WTC11 (cell line): ENCODE results near the gene MCRIP2. TPM values are rescaled to one million over a fixed set of nuclear protein-coding genes. Genes with fewer than 3 reads are reported as not detected.

Source experiments
- ATAC-seq: fragments of 200-7000 bp; cut with Tn5 transposase; 2 replicates; pipeline ENCODE4 v1.10.0; 2021; ENCODE audit warnings: mild to moderate bottlenecking, moderate library complexity
- CTCF ChIA-PET: fragments of 300-600 bp; sonication (Branson Sonifier 250); formaldehyde crosslinking; loops from one replicate; lab custom pipeline; 2021; ENCODE audit warnings: antibody characterized with exemption; lab: Charles Lee
- POLR2A ChIA-PET: fragments of 350-600 bp; sonication (Branson Sonifier 250); formaldehyde crosslinking; loops from one replicate; lab custom pipeline; 2021; ENCODE audit warnings: antibody characterized with exemption; lab: Charles Lee
- DNase-seq: peaks from one replicate; pipeline ENCODE4 v3.0.0; 2021; ENCODE audit warnings: low spot score
- H3K27ac Mint-ChIP-seq: 2 replicates; pipeline ENCODE4 v1.8.0; 2021; ENCODE audit warnings: mixed read lengths
- H3K27me3 Mint-ChIP-seq: 2 replicates; pipeline ENCODE4 v1.8.0; 2021; ENCODE audit warnings: low read depth, mild to moderate bottlenecking, moderate library complexity, mixed read lengths
- H3K36me3 Mint-ChIP-seq: 2 replicates; pipeline ENCODE4 v1.8.0; 2021; ENCODE audit warnings: mixed read lengths
- H3K4me1 Mint-ChIP-seq: 2 replicates; pipeline ENCODE4 v1.8.0; 2022; ENCODE audit warnings: mixed read lengths
- H3K4me3 Mint-ChIP-seq: 2 replicates; pipeline ENCODE4 v1.8.0; 2021; ENCODE audit warnings: mild to moderate bottlenecking, moderate library complexity, mixed read lengths
- H3K9me3 Mint-ChIP-seq: 2 replicates; pipeline ENCODE4 v1.8.0; 2021; ENCODE audit warnings: mixed read lengths
- CREM ChIP-seq: sonication (generic); formaldehyde crosslinking; IDR thresholded peaks from 2 replicates; pipeline ENCODE4 v1.8.1; 2022; ENCODE audit warnings: mild to moderate bottlenecking, missing genetic modification reagents, moderate library complexity
- ELF4 ChIP-seq: sonication (generic); formaldehyde crosslinking; IDR thresholded peaks from 2 replicates; pipeline ENCODE4 v1.8.1; 2022; ENCODE audit warnings: low read depth, mild to moderate bottlenecking, moderate library complexity, missing genetic modification reagents
- FOXJ3 ChIP-seq: sonication (generic); formaldehyde crosslinking; IDR thresholded peaks from 2 replicates; pipeline ENCODE4 v1.9.0; 2021; ENCODE audit warnings: missing genetic modification reagents, mild to moderate bottlenecking, borderline replicate concordance
- GTF2I ChIP-seq: fragments of 250-450 bp; sonication (Bioruptor Pico); conservative IDR thresholded peaks from 2 replicates; pipeline ENCODE4 v1.4.0; 2021; ENCODE audit warnings: mild to moderate bottlenecking
- KAT7 ChIP-seq: sonication (generic); formaldehyde crosslinking; IDR thresholded peaks from 2 replicates; pipeline ENCODE4 v1.8.1; 2023; ENCODE audit warnings: missing genetic modification reagents, mild to moderate bottlenecking, borderline replicate concordance
- MXD4 ChIP-seq: fragments of 250-450 bp; sonication (Bioruptor Pico); IDR thresholded peaks from 2 replicates; pipeline ENCODE4 v1.8.0; 2021; ENCODE audit warnings: mild to moderate bottlenecking, moderate library complexity, borderline replicate concordance
- NFE2L1 ChIP-seq: sonication (generic); formaldehyde crosslinking; IDR thresholded peaks from 2 replicates; pipeline ENCODE4 v1.8.1; 2023; ENCODE audit warnings: missing genetic modification reagents
- NFYB ChIP-seq: sonication (generic); formaldehyde crosslinking; conservative IDR thresholded peaks from 2 replicates; pipeline ENCODE4 v1.8.0; 2022; ENCODE audit warnings: low read depth, missing genetic modification reagents
- OVOL2 ChIP-seq: fragments of 250-450 bp; sonication (Bioruptor Pico); IDR thresholded peaks from 2 replicates; pipeline ENCODE4 v1.9.0; 2021; ENCODE audit warnings: mild to moderate bottlenecking, borderline replicate concordance
- PRRX2 ChIP-seq: fragments of 250-450 bp; sonication (Bioruptor Pico); IDR thresholded peaks from 2 replicates; pipeline ENCODE4 v1.8.0; 2021; ENCODE audit warnings: mild to moderate bottlenecking
- RELA ChIP-seq: sonication (generic); formaldehyde crosslinking; IDR thresholded peaks from 2 replicates; pipeline ENCODE4 v1.8.1; 2022; ENCODE audit warnings: missing genetic modification reagents, mild to moderate bottlenecking, borderline replicate concordance
- SMAD3 ChIP-seq: sonication (generic); formaldehyde crosslinking; IDR thresholded peaks from 2 replicates; pipeline ENCODE4 v1.8.0; 2022; ENCODE audit warnings: missing genetic modification reagents, mild to moderate bottlenecking, borderline replicate concordance
- SMAD4 ChIP-seq: sonication (generic); formaldehyde crosslinking; IDR thresholded peaks from 2 replicates; pipeline ENCODE4 v1.8.0; 2022; ENCODE audit warnings: mild to moderate bottlenecking, missing genetic modification reagents
- SOX15 ChIP-seq: fragments of 250-450 bp; sonication (Bioruptor Pico); IDR thresholded peaks from 2 replicates; pipeline ENCODE4 v1.9.0; 2021; ENCODE audit warnings: mild to moderate bottlenecking
- TEAD1 ChIP-seq: sonication (generic); formaldehyde crosslinking; IDR thresholded peaks from 2 replicates; pipeline ENCODE4 v1.8.0; 2022; ENCODE audit warnings: mild to moderate bottlenecking, missing genetic modification reagents
- ZNF121 ChIP-seq: sonication (generic); formaldehyde crosslinking; IDR thresholded peaks from 2 replicates; pipeline ENCODE4 v1.8.0; 2023; ENCODE audit warnings: missing genetic modification reagents
- ZNF138 ChIP-seq: sonication (generic); formaldehyde crosslinking; conservative IDR thresholded peaks from 2 replicates; pipeline ENCODE4 v1.8.1; 2022; ENCODE audit warnings: mild to moderate bottlenecking, moderate library complexity, missing genetic modification reagents
- ZNF263 ChIP-seq: sonication (generic); formaldehyde crosslinking; IDR thresholded peaks from 2 replicates; pipeline ENCODE4 v1.8.1; 2022; ENCODE audit warnings: low read depth, mild to moderate bottlenecking, moderate library complexity, missing genetic modification reagents
- ZNF317 ChIP-seq: sonication (generic); formaldehyde crosslinking; IDR thresholded peaks from 2 replicates; pipeline ENCODE4 v1.8.1; 2023; ENCODE audit warnings: low read depth, mild to moderate bottlenecking, moderate library complexity, missing genetic modification reagents, borderline replicate concordance
- ZNF423 ChIP-seq: fragments of 250-450 bp; sonication (Bioruptor Pico); IDR thresholded peaks from 2 replicates; pipeline ENCODE4 v2.1.2; 2022; ENCODE audit warnings: mild to moderate bottlenecking, moderate library complexity
- total RNA-seq: library from RNA; stranded (reverse); gene quantifications from 3 replicates; pipeline ENCODE4 v1.2.3, GENCODE V29; 2021
- TF ChIP-seq, protein P1 (sequence below): sonication (generic); formaldehyde crosslinking; IDR thresholded peaks from 2 replicates; pipeline ENCODE4 v1.8.0; 2023; ENCODE audit warnings: missing genetic modification reagents
- TF ChIP-seq, protein P2 (sequence below): sonication (generic); formaldehyde crosslinking; IDR thresholded peaks from 2 replicates; pipeline ENCODE4 v1.8.0; 2023; ENCODE audit warnings: mild to moderate bottlenecking, missing genetic modification reagents
- TF ChIP-seq, protein P3 (sequence below): fragments of 250-450 bp; sonication (Bioruptor Pico); IDR thresholded peaks from 2 replicates; pipeline ENCODE4 v1.9.0; 2021; ENCODE audit warnings: mild to moderate bottlenecking, borderline replicate concordance
- TF ChIP-seq, protein P4 (sequence below): sonication (generic); formaldehyde crosslinking; IDR thresholded peaks from 2 replicates; pipeline ENCODE4 v1.8.1; 2023; ENCODE audit warnings: mild to moderate bottlenecking, missing genetic modification reagents, moderate library complexity
- TF ChIP-seq, protein P5 (sequence below): sonication (generic); formaldehyde crosslinking; IDR thresholded peaks from 2 replicates; pipeline ENCODE4 v1.8.0; 2022; ENCODE audit warnings: mild to moderate bottlenecking, missing genetic modification reagents
- TF ChIP-seq, protein P6 (sequence below): sonication (generic); formaldehyde crosslinking; IDR thresholded peaks from 2 replicates; pipeline ENCODE4 v1.8.1; 2022; ENCODE audit warnings: low read depth, mild to moderate bottlenecking, moderate library complexity, missing genetic modification reagents, borderline replicate concordance

The MCRIP2 gene
- total RNA-seq, 1 experiment from 2014 or later, result 63.3 TPM

DNA sequence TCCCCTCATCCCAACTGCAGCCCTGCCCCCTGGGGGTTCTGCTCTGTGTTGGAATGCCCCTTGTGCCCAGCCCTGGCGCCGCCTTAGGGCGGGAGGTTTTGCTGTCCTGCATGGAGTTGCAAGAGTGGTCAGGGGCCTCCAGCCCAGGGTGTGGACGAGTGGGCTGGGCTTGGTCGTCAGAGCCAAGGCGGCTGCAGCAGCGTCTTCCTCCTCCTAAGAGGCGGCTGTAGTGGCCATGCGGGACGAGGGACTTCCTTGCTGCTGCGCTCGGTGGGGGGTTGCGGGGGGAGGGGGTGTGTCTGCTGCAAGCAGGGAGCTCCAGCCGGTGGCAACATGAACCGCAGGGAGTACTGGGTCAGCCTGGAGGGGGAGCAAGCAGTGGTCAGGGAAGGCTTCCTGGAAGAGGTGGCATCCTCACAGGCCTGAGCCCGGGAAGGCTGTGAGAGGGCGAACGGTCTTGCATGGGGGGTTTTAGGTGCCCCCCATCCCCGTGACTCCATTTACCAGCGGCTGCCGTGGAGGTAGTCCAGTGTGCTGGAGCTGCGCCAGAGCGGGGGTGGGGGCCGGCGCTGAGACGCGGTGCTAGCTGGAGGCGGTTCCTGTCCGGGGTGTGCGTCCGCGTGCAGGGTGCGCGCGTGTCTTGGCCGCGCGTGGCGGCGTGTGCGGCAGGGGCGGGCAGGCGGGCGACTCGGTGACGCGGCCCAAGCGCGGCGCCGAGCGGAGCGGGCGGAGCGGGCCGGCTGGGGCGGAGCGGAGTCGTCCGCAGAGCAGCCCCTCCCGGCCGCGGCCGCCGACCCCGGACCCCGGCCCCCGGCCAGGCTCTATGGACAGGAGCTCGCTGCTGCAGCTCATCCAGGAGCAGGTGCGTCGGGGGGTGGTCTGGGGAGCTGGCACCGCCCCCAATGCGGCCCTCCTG is 33.6 kb downstream of the MCRIP2 start, which contains the start of gene RHBDL1:
TSS of gene RHBDL1 (plus strand) at position 704 of the 916 bp plus-strand sequence. CDS start at position 824, 120 bp downstream.
- DNase-seq (peak; percentile 60), ATAC-seq (peak; percentile 10)
- TF ChIP-seq, protein P1, sequence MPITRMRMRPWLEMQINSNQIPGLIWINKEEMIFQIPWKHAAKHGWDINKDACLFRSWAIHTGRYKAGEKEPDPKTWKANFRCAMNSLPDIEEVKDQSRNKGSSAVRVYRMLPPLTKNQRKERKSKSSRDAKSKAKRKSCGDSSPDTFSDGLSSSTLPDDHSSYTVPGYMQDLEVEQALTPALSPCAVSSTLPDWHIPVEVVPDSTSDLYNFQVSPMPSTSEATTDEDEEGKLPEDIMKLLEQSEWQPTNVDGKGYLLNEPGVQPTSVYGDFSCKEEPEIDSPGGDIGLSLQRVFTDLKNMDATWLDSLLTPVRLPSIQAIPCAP (CRISPR knock-in tag), result 0 out of 2 replicates have a peak, but pooled peaks have one; percentile 17
- TF ChIP-seq FOXJ3 (CRISPR knock-in tag), result no peak
- no peak for TF ChIP-seq RELA
- 0 out of 2 replicates have a peak, but pooled peaks have one; percentile 34 for TF ChIP-seq TEAD1
- TF ChIP-seq, protein P2, sequence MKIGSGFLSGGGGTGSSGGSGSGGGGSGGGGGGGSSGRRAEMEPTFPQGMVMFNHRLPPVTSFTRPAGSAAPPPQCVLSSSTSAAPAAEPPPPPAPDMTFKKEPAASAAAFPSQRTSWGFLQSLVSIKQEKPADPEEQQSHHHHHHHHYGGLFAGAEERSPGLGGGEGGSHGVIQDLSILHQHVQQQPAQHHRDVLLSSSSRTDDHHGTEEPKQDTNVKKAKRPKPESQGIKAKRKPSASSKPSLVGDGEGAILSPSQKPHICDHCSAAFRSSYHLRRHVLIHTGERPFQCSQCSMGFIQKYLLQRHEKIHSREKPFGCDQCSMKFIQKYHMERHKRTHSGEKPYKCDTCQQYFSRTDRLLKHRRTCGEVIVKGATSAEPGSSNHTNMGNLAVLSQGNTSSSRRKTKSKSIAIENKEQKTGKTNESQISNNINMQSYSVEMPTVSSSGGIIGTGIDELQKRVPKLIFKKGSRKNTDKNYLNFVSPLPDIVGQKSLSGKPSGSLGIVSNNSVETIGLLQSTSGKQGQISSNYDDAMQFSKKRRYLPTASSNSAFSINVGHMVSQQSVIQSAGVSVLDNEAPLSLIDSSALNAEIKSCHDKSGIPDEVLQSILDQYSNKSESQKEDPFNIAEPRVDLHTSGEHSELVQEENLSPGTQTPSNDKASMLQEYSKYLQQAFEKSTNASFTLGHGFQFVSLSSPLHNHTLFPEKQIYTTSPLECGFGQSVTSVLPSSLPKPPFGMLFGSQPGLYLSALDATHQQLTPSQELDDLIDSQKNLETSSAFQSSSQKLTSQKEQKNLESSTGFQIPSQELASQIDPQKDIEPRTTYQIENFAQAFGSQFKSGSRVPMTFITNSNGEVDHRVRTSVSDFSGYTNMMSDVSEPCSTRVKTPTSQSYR (CRISPR knock-in tag), result peak; percentile 81; the same call in 1 of the 2 replicates
- no peak; the same call in 1 of the 2 replicates for TF ChIP-seq GTF2I (CRISPR knock-in tag)
- no peak for TF ChIP-seq NFE2L1 (CRISPR knock-in tag)
- peak; percentile 4; the same call in 1 of the 2 replicates for TF ChIP-seq ZNF423
- TF ChIP-seq NFYB, result no peak; the same call in 1 of the 2 replicates
- TF ChIP-seq, protein P3, sequence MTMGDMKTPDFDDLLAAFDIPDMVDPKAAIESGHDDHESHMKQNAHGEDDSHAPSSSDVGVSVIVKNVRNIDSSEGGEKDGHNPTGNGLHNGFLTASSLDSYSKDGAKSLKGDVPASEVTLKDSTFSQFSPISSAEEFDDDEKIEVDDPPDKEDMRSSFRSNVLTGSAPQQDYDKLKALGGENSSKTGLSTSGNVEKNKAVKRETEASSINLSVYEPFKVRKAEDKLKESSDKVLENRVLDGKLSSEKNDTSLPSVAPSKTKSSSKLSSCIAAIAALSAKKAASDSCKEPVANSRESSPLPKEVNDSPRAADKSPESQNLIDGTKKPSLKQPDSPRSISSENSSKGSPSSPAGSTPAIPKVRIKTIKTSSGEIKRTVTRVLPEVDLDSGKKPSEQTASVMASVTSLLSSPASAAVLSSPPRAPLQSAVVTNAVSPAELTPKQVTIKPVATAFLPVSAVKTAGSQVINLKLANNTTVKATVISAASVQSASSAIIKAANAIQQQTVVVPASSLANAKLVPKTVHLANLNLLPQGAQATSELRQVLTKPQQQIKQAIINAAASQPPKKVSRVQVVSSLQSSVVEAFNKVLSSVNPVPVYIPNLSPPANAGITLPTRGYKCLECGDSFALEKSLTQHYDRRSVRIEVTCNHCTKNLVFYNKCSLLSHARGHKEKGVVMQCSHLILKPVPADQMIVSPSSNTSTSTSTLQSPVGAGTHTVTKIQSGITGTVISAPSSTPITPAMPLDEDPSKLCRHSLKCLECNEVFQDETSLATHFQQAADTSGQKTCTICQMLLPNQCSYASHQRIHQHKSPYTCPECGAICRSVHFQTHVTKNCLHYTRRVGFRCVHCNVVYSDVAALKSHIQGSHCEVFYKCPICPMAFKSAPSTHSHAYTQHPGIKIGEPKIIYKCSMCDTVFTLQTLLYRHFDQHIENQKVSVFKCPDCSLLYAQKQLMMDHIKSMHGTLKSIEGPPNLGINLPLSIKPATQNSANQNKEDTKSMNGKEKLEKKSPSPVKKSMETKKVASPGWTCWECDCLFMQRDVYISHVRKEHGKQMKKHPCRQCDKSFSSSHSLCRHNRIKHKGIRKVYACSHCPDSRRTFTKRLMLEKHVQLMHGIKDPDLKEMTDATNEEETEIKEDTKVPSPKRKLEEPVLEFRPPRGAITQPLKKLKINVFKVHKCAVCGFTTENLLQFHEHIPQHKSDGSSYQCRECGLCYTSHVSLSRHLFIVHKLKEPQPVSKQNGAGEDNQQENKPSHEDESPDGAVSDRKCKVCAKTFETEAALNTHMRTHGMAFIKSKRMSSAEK (CRISPR knock-in tag), result no peak
- TF ChIP-seq PRRX2 (CRISPR knock-in tag), result peak; percentile 71; the same call in 1 of the 2 replicates
- no peak for TF ChIP-seq ELF4 (CRISPR knock-in tag)
- TF ChIP-seq ZNF317 (CRISPR knock-in tag), result no peak
- TF ChIP-seq SMAD4 (CRISPR knock-in tag), result no peak
- no peak for TF ChIP-seq SMAD3 (CRISPR knock-in tag)
- no peak for TF ChIP-seq SOX15
- TF ChIP-seq ZNF263 (CRISPR knock-in tag), result no peak
- TF ChIP-seq ZNF121 (CRISPR knock-in tag), result no peak
- no peak for TF ChIP-seq OVOL2
- no peak for TF ChIP-seq ZNF138 (CRISPR knock-in tag)
- TF ChIP-seq, protein P4, sequence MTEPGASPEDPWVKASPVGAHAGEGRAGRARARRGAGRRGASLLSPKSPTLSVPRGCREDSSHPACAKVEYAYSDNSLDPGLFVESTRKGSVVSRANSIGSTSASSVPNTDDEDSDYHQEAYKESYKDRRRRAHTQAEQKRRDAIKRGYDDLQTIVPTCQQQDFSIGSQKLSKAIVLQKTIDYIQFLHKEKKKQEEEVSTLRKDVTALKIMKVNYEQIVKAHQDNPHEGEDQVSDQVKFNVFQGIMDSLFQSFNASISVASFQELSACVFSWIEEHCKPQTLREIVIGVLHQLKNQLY, result no peak
- TF ChIP-seq, protein P5, sequence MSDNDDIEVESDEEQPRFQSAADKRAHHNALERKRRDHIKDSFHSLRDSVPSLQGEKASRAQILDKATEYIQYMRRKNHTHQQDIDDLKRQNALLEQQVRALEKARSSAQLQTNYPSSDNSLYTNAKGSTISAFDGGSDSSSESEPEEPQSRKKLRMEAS (CRISPR knock-in tag), result no peak
- TF ChIP-seq MXD4, result no peak
- no peak for TF ChIP-seq KAT7 (CRISPR knock-in tag)
- TF ChIP-seq, protein P6, sequence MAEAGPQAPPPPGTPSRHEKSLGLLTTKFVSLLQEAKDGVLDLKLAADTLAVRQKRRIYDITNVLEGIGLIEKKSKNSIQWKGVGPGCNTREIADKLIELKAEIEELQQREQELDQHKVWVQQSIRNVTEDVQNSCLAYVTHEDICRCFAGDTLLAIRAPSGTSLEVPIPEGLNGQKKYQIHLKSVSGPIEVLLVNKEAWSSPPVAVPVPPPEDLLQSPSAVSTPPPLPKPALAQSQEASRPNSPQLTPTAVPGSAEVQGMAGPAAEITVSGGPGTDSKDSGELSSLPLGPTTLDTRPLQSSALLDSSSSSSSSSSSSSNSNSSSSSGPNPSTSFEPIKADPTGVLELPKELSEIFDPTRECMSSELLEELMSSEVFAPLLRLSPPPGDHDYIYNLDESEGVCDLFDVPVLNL, result no peak
- no peak for TF ChIP-seq CREM (CRISPR knock-in tag)

More for the DNA sequence above, 33.6 kb downstream of the MCRIP2 start, which contains the start of gene RHBDL1:
- ChIA-PET POLR2A (interaction anchor here (0.5 to 1.5 kb wide), 4 partner anchors 15 to 1559 kb away, joined by 3 to 4 read pairs (median 3); partner anchors contain the start of gene WDR24), CTCF (interaction anchor here (0.5 to 2.8 kb wide), 25 partner anchors 7 to 284 kb away, joined by 3 to 16 read pairs (median 4); partner anchors contain the start of genes CIAO3, METTL26, RHOT2 and WDR24)
- Mint-ChIP-seq H3K4me3 (peak within 1 kb of the TSS; percentile 70), H3K4me1 (peaks cover 14% of the 10 kb centered on the region), H3K36me3 (peaks cover 7% of the 10 kb centered on the region), H3K27ac (0 out of 2 replicates have a peak within 1 kb of the TSS, but pooled peaks have one; percentile 27), H3K27me3 (no peaks in the 10 kb centered on the region), H3K9me3 (no peaks in the 10 kb centered on the region)
